ENCODE results near the gene UNC13A. TPM values are rescaled to one million over a fixed set of nuclear protein-coding genes. Genes with fewer than 3 reads are reported as not detected.

The UNC13A gene
- total RNA-seq, 1 experiment from 2014 or later, result 41.1 TPM

DNA sequence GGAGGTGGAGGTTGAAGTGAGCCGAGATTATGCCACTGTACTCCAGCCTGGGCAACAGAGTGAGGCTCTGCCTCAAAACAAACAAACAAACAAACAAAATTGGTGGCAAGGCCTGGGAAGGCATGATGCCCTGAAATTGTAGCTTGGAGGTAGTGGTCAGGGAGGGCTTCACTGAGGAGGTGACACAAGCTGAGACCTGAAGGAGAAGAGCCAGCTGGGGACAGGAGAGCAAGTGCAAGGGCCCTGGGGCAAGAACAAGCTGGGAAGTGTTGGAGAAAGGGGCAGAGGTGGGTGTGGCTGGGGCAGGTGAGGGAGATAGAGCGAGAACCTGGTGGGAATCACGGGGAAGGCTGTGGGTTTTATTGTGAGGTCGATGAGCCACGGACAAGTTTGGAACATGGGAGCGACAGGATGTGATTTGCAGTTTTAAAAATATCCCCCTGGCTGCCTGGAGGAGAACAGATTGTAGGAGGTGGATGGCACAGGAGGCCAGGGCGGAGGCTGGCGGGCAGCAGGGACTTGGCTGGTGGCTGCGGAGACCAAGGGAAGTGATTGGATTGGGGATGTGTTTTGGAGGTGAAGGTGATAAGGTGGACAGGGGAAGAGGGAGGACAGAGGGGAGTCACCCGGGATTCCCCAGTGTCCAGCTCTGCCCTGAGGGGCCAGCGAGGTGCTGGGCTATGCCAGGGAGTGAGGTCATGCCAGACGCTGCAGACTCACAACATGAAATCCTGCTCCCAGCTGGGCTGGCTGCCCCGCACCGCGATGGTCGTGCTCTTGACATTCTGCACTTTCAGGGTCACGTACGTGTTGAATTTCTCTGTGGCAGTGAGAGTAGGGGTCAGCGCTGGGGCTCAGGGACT, 14.0 kb downstream of the UNC13A start:
- peaks cover 23% of the 10 kb centered on the region for H3K4me1 Mint-ChIP-seq
- DNase-seq (ENCODE audit: low spot score) (no peak), ATAC-seq (no peak)
- no peaks in the 10 kb centered on the region for H3K27me3 Mint-ChIP-seq (ENCODE audit: low read depth)
- H3K4me3 Mint-ChIP-seq, result no peak overlapping the region
- POLR2A ChIA-PET, result no interaction called here
- H3K9me3 Mint-ChIP-seq, result peaks cover 6% of the 10 kb centered on the region
- peaks cover 13% of the 10 kb centered on the region for H3K36me3 Mint-ChIP-seq
- no peak overlapping the region for H3K27ac Mint-ChIP-seq
- no peak for TF ChIP-seq TEAD4 (CRISPR knock-in tag; IDR thresholded peaks at IDR 0.05)
- CTCF ChIA-PET, result interaction anchor here (1.1 kb wide), 1 partner anchor 92 kb away, joined by 3 read pairs; no protein-coding TSS in a partner anchor

GRCh38 chr19:17671906-17672305, 16.2 kb downstream of the UNC13A start:
- peaks cover 22% of the 10 kb centered on the region for H3K36me3 Mint-ChIP-seq
- CTCF ChIA-PET, result interaction anchor here (0.9 kb wide), 1 partner anchor 17 kb away, joined by 3 read pairs; no protein-coding TSS in a partner anchor
- no peak overlapping the region for H3K27ac Mint-ChIP-seq
- H3K27me3 Mint-ChIP-seq (ENCODE audit: low read depth), result no peaks in the 10 kb centered on the region
- peak; percentile 92 for ATAC-seq
- peak; percentile 63 for DNase-seq (ENCODE audit: low spot score)
- peaks cover 6% of the 10 kb centered on the region for H3K9me3 Mint-ChIP-seq
- TF ChIP-seq ZNF281 (CRISPR knock-in tag; IDR thresholded peaks at IDR 0.05) (peak; percentile 89; the same call in 1 of the 2 replicates), GTF2I (CRISPR knock-in tag; conservative IDR thresholded peaks at IDR 0.05) (peak; percentile 99), USF2 (CRISPR knock-in tag; IDR thresholded peaks at IDR 0.05) (peak; percentile 95), RELA (CRISPR knock-in tag; IDR thresholded peaks at IDR 0.05; ENCODE audit: borderline replicate concordance) (no peak), ZNF317 (CRISPR knock-in tag; IDR thresholded peaks at IDR 0.05; ENCODE audit: borderline replicate concordance, low read depth) (no peak), NFYB (CRISPR knock-in tag; conservative IDR thresholded peaks at IDR 0.05; ENCODE audit: low read depth) (peak; percentile 92), USF1 (CRISPR knock-in tag; IDR thresholded peaks at IDR 0.05) (peak; percentile 95)
- H3K4me3 Mint-ChIP-seq, result no peak overlapping the region
- peaks cover 6% of the 10 kb centered on the region for H3K4me1 Mint-ChIP-seq
- POLR2A ChIA-PET, result no interaction called here

DNA sequence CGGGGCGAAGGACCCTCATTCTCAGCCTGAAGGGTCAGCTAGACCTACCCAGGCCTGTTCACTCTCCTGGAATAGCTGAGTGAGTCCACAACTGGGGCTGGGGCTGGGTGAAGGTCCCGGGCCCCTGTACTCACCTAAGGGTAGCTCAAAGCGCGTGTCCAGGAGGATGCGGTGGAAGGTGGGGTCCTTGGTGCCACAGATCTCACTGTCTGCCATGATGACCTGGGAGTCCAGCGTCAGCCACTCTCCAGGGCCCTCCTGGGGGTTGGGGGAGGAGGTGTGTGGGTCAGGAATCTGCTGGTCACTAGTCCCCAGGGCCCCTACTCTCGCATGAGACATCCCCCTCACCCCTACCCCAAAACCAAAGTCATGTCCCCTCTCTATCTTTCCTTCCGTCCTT, 18.7 kb downstream of the UNC13A start:
- H3K9me3 Mint-ChIP-seq, result peaks cover 6% of the 10 kb centered on the region
- CTCF ChIA-PET, result interaction anchor here (0.9 kb wide), 1 partner anchor 22 kb away, joined by 4 read pairs; no protein-coding TSS in a partner anchor
- peaks cover 46% of the 10 kb centered on the region for H3K36me3 Mint-ChIP-seq
- POLR2A ChIA-PET, result no interaction called here
- no peaks in the 10 kb centered on the region for H3K4me1 Mint-ChIP-seq
- H3K27me3 Mint-ChIP-seq (ENCODE audit: low read depth), result no peaks in the 10 kb centered on the region
- no peak for TF ChIP-seq NFATC4 (CRISPR knock-in tag; IDR thresholded peaks at IDR 0.05)
- TF ChIP-seq, protein P1, sequence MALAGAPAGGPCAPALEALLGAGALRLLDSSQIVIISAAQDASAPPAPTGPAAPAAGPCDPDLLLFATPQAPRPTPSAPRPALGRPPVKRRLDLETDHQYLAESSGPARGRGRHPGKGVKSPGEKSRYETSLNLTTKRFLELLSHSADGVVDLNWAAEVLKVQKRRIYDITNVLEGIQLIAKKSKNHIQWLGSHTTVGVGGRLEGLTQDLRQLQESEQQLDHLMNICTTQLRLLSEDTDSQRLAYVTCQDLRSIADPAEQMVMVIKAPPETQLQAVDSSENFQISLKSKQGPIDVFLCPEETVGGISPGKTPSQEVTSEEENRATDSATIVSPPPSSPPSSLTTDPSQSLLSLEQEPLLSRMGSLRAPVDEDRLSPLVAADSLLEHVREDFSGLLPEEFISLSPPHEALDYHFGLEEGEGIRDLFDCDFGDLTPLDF (CRISPR knock-in tag; IDR thresholded peaks at IDR 0.05), result no peak
- TF ChIP-seq ATF3 (CRISPR knock-in tag; conservative IDR thresholded peaks at IDR 0.05), result no peak
- TF ChIP-seq ZNF281 (CRISPR knock-in tag; IDR thresholded peaks at IDR 0.05), result no peak
- TF ChIP-seq NR3C1 (CRISPR knock-in tag; conservative IDR thresholded peaks at IDR 0.05; ENCODE audit: low read depth), result no peak
- ATAC-seq (no peak), DNase-seq (ENCODE audit: low spot score) (no peak)
- no peak overlapping the region for H3K27ac Mint-ChIP-seq
- H3K4me3 Mint-ChIP-seq, result no peak overlapping the region

Measured in WTC11 (cell line).